GM21381 (cell line): ENCODE results near the gene SPON2.
A peak's percentile ranks its signal among the peaks of the same experiment; 100 is the strongest.

Experiments used
- ATAC-seq: cut with Tn5 transposase; IDR thresholded peaks from one replicate; pipeline ENCODE4 v1.9.1; 2021; ENCODE audit warnings: mild to moderate bottlenecking, moderate library complexity; ENCODE audit not compliant: unreplicated experiment

The SPON2 gene

DNA sequence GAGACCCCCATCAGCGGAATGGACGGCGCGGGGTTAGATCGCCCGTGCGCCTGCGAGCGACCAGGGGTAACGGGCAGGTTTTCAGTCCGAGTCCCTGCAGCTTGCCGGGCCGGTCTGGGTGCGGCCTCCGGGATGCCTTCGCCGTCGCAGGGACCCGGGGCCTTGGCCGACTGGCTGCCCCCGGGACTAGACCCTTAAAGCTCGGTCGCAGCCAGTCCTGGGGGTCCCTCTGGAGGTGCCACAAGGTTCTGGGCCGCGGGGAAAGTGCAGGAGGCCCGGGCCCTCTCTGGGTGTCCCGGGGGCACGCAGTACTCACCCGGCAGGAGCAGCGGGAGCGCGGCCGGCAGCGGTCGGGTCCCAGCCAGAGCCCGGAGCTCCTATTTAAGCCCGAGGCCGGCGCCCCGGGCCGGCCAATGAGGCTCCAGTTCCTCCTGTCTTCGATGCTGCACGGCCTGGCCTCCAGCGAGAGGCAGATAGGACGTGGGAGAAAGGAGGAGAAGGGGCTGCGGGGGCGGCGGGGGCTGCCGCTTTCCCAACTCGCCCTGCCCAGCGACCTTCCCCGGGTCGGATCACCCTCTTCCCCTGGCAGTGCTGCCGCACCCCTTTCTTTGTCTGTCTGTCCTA is at the start of gene SPON2:
SPON2 (minus strand) TSS at position 356 of the 624 bp plus-strand sequence.
- ATAC-seq, result no peak

DNA sequence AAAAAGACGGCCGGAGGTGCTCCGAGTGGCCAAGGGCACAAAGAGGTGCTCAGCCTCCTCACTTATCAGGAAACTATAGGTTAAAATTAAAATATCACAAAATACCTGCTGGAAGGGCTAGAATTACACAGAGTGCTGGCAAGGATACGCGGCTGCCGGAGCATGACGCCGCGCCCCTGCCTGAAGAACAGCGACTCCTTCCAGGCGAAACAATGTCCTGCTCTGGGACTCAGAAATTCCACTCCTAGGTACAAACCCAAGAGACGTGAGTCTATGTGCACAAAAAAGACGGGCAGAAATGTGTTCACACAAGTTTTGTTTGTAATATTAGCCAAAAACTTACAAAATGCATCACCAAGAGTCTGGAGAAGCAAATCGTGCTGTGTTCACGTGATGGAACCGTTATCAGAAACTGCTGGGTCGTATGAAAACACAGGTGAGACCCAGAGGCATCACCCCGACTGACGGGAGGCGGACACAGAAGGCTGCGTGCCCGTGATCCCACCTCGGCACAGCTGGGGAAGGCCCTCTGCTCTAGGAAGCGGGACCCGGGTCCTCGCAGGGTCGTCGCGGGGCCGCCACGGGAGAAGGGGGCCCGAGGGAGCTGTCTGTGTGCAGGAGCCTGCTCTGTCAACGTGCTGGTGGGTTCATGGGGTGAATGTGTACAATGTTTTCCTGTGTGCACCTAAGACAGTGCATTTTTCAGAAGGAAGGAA is 48.9 kb upstream of the SPON2 start:
- ATAC-seq, result no peak

DNA sequence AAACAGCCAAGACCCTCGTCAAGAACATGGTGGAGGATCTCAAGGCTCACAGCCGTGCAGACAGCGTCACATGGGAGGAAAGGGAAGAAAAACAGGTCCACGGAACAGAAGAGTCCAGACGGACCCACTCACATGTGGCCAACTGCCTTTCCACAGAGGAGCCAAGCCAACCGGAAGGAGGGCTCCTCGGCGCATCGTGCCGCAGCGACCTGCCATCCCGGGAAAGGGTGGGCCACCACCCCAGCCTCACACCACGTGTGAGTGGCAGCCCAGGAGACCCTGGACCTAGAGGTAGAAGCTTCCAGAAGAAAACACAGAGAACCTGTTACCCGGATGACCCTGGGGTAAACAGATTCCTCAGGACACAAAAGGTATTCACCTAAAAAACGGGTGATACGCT is 48.2 kb upstream of the SPON2 start:
- ATAC-seq, result no peak

DNA sequence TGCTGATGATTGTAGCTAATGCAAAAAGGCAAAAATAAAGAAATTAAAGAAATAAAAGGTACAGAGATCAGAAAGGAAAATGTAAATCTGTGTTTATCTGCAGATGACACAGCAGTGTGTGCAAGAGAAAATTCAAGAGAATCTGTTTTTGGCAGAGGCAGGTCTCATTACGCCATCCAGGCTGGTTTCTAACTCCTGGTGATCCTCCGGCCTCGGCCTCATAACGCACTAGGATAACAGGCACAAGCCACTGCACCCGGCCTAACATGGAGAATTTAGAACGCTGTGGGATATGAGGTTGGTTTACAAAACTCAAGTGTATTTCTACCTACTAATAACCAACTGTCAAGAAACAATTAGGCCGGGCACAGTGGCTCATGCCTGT is 47.2 kb upstream of the SPON2 start:
- ATAC-seq, result no peak

DNA sequence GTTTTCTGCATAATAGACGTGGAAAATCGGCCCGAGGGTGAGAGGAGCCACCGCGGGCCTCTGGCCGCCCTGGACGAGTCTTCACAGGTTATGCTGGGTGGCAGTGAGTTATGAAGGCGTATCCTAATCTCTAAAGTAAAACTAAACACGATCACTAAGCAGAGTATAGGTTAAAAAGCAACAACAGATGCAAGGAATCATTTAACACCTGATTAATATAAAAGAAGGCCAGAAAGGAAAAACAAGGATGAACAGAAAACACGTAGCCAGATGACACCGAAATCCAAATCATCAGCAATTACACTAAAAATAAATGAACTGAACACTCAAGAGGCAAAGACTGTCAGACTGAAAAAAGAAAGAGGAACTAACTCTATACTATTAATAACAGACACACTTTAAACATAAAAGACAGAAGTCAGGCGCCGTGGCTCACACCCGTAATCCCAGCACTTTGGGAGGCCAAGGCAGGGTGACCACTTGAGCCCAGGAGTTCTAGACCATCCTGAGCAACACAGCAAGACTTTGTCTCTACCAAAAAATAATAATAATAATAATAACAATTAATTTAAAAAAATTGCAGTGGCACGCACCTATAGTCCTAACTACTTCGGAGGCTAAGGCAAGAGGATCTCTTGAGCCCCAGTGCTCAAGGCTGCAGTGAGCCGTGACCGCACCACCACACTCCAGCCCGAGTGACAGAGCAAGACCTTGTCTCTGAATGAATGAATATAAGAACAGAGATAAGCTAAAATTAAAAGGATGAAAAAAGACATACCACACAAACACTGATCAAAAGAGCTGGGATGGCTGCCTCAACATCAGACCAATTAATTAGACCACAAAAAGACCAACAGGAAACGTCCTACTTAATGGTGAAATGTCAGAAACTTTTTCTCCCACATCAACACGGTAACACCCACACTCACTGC is 46.5 kb upstream of the SPON2 start:
- ATAC-seq, result peak; percentile 65

DNA sequence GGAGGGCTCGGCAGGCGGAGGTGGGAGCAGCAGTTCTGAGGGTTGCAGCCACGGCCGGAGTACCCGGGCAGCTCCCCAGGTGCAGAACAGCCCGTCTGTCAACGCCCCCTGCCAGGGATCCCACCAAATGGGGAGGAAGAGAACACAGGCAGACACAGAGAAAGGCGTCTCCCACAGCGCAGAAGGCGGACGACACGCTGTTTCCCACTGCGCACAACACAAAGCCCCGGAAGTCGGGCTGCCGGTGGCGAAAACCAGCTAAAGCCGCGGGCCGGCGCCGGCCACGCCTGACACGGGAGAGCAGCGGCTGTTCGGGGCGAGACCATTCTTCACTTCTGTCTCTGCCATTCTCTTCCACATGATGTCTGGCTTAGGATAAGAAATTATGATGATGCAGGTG is 45.0 kb upstream of the SPON2 start:
- no peak for ATAC-seq

DNA sequence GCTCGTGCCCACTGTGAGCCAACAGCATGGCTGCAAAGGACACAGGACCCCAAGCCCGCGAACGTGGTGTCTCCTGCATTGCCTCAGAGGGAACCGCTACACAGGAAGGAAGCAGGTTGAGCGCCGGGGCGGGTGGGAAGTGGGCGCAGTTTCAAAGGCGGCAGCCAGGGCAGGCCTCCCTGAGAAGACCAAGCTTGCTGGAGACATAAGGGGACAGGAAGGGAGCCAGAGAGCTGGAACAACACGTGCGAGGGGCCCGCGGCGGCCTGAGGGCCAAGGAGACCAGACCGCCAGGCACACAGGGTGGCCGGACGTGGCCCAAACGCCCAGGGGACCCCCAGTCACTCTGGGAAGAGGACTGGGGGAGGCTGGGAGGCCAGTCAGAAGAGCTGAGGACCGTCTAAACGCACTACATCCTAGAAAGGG is 44.5 kb upstream of the SPON2 start:
- ATAC-seq, result no peak

DNA sequence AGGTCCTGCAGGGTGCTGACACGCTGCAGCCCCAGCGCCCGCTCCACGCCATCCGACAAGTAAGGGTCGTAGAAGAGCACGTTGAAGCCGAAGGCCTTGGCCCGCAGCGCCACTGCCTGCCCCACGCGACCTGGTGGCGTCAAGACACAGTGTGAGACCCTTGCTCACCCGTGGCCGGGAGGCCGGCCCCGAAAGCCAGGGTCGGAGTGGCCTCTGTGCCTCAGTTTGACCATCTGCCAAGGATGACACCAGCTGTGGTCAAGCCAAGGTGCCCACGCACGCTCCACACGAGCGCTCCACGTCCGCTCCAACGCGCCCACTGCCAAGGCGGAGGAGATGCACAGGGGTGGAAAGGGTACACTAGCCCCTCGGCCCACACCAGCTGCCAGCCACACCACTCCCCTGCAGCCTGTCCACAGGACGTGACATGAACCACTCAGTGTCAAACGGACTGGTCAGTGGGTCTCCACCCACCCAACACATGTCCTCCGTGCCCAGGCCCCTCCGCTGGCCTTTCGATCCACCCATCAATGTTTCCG is 43.8 kb upstream of the SPON2 start:
- no peak for ATAC-seq

DNA sequence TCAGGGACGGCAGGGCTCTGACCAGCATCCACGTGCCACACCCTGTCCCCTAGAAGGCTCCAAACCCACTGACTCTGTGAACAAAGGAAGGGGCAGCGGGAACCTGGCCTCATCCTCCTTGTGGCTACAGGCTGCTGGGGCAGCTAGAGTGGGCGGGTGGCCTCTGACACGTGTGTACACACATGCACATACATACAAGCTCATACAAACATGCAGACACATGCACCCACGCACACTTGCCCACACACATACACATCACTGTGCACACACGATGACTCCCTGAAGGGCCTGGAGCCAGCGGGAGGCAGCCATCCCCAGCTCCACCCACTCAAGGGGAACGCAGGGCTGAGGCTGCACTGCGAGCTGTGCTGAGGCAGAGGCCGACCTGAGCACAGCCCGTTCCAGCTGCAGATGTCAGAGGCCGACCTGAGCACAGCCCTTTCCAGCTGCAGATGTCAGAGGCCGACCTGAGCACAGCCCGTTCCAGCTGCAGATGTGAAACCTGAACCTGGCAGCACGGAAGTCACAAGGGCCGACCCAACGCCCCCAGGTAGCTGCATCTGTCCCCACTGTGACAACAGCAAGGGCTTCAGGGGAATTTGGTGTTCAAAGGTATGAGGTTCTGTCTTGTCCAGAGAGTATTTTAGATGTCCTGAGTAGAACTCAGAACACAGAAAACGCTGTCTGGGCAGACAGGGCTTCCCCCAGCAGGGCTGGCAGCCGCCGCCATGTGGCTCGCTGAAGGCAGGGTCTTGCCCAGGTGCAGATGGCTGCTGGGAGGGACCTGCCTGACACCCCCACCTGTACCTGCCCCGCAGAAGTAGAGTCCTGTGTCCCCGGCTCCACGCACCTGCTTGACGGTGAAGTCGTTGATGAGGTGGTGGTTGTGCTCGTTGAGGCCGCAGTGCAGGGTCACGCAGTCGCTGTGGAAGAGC is 43.0 kb upstream of the SPON2 start:
- no peak for ATAC-seq

DNA sequence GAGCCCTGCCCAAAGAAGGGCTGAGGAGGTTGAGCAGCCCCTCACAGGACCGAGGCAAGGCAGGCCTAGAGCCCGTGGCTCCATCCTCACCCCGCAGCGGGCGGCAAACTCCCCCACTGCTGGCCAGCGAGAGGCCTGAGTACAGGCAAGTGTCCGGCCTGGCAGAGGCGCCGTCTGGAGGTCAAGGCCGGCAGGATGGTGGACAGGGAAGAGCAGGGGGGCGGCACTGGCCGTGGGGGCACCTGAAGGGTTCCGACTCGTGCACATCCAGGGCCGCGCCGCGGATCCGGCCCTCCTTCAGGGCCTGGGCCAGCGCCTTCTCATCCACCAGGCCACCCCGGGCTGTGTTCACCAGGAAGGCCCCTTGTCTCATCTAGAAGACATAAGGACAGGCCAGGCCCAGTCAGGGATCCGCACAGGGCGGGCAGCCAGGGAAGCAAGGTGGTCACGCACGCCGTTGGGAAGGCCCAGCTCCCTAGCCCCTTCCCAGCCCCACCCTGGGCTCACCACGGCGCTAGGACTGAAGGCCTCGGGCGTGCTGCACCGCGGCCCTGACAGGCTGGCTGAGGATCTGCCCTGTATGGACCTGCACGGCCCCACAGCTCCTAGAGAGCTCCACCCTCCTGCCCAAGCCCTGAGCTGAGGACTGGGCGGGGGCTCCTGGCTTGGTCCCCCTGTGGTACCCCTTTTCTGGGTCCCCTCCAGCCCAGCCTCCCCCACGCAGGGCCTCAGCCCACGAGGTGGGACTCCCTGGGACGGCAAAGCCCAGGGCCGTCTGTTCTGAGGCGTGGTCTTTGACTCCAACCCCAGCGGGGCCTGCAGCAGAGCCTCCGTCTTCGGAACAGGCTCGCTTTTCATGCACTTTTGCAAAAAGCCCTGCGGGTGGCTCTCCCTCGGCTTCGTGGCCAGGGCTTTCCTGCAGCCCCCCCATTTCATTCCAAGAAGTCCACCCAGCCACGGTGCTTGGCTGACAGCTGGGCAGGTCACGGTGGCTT is 42.0 kb upstream of the SPON2 start:
- no peak for ATAC-seq

DNA sequence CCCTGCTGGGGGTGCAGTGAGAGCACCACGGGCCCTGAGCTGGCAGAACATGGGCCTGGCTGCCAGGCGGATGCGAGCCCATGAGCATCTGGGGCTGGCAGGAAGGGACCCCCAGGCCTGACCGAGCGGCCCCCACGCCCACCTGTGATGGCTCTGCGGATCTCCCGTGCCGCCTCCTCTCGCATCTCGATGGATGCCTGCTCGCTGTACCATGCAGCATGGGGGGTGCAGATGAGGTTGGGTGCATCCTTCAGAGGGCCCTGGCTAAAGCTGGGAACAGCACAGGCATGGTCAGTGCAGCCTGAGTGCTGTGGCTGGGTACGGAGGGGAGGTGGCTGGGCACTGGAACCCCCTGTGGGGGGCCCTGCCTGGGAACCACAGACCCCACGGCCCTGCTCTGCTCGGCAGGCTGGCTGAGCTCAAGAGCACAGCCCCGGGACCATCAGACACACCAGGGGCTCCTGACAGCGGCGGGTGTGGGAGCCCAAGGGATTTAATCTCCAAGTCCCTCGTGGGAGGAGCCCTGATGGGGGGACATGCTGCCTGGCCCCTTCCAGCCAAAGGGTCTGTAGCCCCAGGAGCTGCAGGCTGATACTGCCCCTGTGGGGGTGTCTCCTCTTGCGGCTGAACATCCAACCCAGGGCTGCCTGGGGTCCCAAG is 41.1 kb upstream of the SPON2 start:
- ATAC-seq, result no peak

DNA sequence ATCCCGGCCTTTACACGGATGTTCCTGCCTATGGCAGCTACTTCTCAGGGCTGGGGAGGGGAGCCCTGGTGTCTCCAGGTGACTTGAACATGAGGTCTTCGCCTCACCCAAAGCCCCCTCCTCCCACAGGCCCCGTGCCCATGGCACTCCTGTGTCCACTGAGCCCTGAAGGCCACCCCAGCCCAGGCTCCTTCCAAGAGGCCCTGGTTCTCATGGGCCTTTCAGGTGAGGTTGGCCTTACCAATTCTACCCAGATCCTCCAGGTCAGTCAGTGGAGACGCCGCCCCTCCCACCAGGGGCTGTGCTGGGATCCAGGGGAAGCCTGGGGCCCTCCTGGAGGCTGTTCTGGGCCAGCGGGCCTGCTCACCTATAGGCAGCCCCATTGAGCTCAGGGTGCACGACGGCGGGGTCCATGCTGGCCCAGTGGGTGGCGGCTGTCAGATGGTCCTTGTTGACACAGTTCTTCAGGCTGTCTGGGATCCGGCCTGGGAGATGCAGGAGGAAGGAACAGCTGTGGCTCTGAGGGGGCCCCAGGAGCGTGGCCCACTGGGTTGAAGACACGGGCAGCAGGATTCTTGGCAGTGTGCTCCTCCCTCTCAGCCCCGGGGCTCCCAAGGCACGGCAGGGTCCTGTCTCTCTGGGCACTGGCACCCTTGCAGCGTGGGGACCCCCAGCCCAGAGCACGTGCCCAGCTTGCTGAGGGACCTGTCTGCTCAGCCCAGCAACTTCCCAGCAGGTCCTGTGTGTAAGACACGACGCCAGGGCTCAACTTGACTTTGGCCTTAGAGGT is 40.4 kb upstream of the SPON2 start:
- ATAC-seq, result no peak

DNA sequence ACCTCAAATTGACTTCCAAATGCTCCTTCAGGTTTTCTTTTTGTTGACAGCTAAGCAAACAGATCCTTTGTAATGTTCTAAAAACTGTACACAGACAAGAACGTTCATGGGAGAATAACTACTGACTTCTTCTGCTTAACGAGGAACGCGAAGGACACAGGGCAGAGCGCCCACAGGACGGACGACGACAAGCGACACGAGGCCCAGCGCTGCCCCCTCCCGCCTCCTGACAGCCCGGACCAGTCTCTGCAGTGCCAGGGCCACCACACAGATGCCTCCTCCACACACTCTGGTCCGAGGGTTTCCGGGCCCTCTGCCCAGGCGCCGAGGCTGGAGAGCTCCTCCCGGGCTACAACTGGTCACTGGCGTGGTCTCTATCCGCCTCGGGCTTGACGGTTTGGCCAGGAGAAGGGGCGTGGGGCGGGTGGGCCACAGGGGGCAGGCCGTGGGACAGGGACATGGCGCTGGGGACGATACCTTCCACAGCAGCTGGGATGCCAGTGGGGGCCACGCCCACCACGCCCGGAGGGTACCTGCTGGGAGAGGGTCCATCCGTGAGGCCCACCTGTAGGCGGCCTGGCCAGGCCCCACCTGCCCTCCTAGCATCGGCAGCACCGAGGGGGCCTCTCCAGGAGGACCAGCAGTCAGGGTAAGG is 39.6 kb upstream of the SPON2 start:
- ATAC-seq, result no peak

DNA sequence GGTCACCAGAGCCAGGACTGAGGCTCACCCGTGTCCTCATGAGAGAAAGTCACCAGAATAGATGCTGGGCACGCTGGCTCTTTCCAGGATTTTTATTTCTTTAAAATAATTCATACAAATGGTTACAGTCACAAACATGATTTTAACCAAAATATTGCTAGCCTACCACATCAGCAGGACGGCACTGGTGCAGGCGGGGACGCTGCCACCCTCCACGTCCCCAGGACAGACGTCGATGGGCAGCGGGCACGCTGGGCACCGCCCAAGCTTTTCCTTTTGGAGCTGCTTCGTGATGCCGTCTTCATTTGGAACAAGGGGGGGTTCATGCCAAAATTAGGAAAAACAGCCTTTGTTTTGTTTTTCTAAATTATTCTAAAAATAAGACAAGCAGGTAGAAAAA is 39.0 kb upstream of the SPON2 start:
- no peak for ATAC-seq

DNA sequence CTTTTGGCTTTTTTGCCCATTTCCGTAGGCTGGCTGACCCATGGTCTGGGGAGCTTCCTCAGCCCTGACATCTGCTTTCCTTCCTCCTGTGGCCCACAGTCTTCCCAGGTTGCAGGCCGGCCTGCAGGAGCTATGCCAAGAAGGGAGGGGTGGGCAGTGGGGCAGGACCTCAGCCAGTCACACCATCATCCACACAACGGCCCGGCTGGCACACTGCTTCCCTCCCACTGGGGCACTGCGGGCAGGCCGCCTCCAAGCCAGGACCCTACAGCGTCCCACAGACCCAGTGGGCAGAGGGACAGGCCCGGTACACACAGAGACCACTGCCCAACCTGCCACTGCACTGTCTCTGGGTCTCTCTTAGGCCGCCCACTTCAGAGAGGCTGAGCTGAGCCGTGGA is 38.6 kb upstream of the SPON2 start:
- ATAC-seq, result no peak

DNA sequence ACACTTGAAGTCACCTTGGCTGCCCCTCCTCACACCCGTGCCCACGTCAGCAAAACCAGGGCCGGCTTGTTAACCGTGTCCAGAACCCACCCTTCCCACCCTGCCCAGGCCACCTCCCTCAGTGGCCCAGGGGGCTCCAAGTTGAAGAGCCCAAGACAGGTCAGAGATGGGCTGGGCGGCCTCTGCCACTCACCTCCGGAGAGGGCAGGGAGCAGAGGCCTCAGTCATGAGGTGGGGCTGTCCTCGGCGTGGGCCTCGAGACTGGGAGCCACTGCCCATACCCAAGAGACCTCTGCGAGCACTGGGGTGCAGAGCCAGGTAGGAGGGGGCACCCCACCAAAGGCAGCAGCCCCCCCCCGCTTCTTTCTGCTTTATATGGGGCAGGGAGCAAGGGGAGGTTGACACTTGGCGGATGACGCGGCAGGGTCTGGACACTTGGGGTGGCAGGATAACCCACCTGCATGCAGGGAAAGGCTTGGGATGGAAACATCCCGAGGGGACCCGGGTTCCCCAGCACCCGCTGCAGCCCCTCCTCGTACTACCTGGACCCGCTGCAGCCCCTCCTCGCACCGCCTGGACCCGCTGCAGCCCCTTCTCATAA is 38.0 kb upstream of the SPON2 start:
- ATAC-seq, result no peak

DNA sequence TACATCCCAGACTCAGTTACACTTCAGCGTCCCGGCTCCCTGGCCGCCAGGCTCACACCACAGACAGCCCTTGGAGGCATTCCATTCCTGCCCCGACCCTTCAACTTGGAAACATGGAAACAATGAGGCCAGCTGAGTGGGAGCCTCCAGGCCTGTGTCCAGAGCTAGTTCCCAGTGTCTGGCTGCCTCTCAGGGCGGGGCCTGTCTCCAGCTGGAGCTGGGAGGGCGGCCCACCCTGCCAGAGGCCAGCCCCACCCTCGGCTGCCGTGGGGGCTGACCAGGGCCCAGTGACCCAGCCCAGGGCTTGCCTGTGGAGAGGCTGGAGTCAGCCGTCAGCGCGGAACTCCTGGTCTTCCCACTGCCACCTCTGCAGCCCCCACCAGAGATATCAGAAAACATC is 37.4 kb upstream of the SPON2 start:
- ATAC-seq, result no peak
